22Rv1 (cell line): ENCODE measurements around the gene F13A1.

ENCODE experiments used
- H3K27ac ChIP-seq: fragments of 450-650 bp; 2 replicates; pipeline ENCODE4 v1.5.1; 2017
- CTCF ChIP-seq: fragments of 450-650 bp; IDR thresholded peaks from 2 replicates; pipeline ENCODE4 v1.5.1; 2017; ENCODE audit warnings: mild to moderate bottlenecking
- ZFX ChIP-seq: fragments of 450-650 bp; IDR thresholded peaks from 2 replicates; pipeline ENCODE4 v1.6.1; 2017; ENCODE audit warnings: antibody characterized with exemption, borderline replicate concordance

Gene F13A1

GRCh38 chr6:6217855-6218758 lies 102.4 kb downstream of the F13A1 start:
- no peak overlapping the region for H3K27ac ChIP-seq
- TF ChIP-seq ZFX (no peak), CTCF (no peak)

DNA sequence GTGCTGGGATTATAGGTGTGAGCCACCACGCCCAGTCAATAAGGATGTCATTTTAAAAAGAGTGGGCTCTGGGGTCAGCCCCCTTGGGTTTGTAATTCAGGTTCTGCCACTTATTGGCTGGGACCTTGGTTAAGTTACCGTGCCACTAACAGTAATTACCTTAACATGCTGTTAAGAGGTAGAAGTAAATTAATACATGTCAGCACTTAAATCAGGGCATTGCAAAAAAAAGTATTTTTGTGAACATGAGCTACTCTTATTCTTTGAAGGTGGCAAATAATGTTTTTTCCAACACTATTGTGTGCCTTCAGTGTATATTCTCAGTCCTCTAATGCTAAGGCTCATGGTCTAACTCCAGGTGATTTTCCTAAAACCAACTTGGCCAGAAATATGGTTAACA lies 109.5 kb downstream of the F13A1 start:
- TF ChIP-seq ZFX = no peak
- no peak for TF ChIP-seq CTCF

GRCh38 chr6:6202886-6203285 lies 117.6 kb downstream of the F13A1 start:
- no peak for TF ChIP-seq ZFX
- no peak for TF ChIP-seq CTCF
- H3K27ac ChIP-seq = no peak overlapping the region

More for the DNA sequence above, 109.5 kb downstream of the F13A1 start:
- H3K27ac ChIP-seq = no peak overlapping the region

GRCh38 chr6:6201200-6201599 lies 119.3 kb downstream of the F13A1 start:
- no peak for TF ChIP-seq ZFX
- TF ChIP-seq CTCF = no peak
- no peak overlapping the region for H3K27ac ChIP-seq

DNA sequence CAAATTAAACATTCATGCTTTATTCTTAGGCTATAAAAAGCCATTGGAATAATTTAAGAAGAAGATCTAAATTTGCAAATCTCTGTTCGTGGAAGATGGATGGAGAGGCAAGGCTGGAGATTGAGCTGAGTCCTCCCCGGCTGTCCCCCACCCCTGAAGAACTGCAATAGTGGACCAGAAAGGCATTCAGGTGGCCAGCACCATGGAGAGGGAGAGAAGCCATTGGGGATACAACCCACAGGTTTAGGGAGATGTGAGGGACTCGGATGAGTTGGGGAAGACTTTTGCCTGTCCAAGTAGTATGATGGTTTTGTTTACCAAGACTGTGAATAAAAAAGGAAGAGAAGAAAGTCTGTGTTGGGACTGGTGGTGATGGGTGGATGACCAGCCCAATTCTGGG lies 120.8 kb downstream of the F13A1 start:
- no peak for TF ChIP-seq ZFX
- TF ChIP-seq CTCF = no peak
- no peak overlapping the region for H3K27ac ChIP-seq

DNA sequence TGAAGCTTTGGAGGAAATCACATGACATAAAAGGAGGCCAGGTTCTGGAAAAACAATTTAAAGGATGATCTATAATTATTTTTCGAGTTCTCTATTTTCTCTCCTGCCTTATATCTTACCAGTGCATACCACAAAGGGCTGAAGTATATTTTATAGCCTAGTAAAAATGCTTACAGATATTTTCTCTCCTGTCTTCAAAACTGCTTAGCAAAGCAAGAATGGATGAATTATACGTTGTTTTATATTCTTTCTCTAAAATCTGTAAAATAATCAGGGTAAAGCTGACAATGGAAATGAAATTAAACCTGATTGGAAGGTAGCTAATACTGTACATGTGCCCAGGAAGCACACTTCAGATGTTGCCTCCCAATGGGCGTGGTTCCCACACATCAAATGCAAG lies 123.7 kb downstream of the F13A1 start:
- H3K27ac ChIP-seq = no peak overlapping the region
- no peak for TF ChIP-seq CTCF
- TF ChIP-seq ZFX = no peak

GRCh38 chr6:6195080-6195479 lies 125.4 kb downstream of the F13A1 start:
- no peak overlapping the region for H3K27ac ChIP-seq
- TF ChIP-seq CTCF (no peak), ZFX (no peak)
